HG03097 (cell line): ENCODE results near the gene MARCHF10.

Experiments used
- ATAC-seq: cut with Tn5 transposase; IDR thresholded peaks from one replicate; pipeline ENCODE4 v1.9.1; 2021; ENCODE audit not compliant: unreplicated experiment, low FRiP score

MARCHF10 gene

DNA sequence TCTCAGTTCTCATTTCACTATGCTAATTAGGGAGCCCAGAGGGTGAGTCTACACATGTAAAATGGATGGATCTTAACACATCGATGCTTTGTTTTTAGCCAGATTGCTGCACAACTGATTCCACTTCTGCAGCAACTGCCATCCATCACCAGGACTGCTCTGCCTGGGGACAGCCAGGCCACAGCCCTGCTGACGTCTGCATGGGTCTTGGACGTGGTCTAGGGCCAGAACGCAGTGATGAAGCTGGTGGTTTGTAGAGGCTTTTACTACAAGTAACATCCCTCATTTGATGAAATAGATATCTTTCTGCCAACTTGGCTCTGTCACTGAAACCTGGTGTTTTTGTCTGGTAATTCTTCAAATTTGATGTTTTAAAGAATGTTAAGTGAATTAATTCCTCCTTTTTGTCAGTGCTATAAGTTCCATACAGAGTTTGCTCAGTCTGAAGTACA is 50.6 kb downstream of the MARCHF10 start:
- ATAC-seq = no peak

DNA sequence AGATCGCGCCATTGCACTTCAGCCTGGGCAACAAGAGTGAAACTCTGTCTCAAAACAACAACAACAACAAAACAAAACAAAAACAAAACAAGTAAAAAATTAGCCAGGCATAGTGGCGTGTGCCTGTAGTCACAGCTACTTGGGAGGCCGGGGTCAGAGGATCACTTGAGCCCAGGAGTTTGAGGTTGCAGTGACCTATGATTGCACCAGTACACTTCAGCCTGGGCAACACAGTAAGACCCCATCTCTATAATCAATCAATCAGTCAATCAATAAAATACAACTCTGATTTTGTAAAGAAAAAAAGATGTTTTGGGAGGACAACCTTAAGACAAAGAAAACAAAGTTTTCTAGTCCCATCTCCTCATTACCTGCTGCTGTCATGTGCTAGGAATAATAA is 51.9 kb downstream of the MARCHF10 start:
- ATAC-seq = no peak

DNA sequence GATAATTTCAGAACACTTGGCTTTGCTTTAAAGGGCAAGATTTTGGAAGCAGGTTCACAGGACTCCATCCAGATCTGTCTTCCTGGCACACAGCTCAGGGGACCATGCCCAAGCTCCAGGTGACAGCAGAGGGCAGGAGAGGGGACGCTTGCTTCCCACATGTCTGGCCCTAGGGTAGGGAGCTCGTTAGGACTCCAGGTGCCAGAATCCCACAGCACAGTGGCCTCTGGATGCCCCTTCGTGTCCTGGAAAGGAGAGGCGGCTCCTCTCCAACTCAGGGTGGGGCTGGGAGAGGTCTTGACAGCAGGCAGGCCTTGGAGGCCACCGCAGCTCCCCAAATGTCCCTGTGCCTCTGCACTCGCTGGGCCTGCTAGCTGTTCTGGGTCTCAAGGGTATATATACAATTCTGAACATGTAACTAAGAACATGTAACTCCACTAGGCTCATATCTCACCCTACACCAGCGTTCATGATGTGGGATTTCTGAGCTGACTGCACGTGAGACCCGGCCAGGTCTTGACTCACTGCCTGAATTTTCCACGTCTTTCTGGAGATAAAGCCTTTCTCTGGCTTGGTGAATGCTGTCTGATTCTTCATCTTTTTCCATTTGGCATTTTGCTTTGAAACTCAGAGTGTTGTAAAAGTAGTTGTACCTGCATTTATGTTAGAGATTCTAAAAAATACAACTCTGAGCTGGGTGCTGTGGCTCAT is 52.8 kb downstream of the MARCHF10 start:
- no peak for ATAC-seq

DNA sequence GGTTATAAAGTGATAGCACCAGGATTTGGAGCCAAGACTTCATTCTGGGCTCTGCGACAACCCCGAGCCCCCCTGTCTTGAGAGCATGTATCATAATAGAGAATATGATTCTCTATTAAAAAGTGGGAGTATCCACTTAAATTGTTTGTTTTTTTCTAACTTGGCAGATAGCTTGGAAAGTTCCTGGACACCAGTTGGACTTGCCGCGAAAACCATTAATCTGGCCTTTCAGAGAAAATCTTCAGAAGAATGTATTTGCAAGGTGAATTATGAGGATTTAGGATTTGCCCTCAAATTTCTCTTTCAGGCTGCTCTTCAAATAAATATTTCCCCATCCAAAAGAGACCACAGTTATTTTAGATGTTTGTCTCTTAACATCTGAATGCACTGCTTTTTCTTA is 53.5 kb downstream of the MARCHF10 start:
- ATAC-seq = no peak

DNA sequence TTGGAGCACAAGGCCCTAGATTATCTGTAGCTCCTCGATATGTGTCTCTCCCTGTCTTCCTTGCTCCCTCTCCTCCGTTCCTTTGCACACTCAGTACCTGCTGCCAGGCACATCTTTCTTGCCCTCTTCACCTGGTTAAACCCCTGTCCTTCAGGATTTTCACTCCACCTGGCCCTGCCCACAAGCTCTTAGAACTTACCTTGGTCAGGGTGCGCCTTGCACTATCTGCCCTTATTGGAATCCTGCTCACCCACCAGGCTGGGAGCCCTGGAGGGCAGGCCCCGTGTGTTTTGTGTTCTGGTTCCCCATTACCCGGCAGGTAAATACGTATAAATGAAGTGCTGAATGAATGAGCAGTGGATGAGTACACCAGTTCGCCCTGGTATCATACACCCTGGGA is 54.6 kb downstream of the MARCHF10 start:
- ATAC-seq = no peak

DNA sequence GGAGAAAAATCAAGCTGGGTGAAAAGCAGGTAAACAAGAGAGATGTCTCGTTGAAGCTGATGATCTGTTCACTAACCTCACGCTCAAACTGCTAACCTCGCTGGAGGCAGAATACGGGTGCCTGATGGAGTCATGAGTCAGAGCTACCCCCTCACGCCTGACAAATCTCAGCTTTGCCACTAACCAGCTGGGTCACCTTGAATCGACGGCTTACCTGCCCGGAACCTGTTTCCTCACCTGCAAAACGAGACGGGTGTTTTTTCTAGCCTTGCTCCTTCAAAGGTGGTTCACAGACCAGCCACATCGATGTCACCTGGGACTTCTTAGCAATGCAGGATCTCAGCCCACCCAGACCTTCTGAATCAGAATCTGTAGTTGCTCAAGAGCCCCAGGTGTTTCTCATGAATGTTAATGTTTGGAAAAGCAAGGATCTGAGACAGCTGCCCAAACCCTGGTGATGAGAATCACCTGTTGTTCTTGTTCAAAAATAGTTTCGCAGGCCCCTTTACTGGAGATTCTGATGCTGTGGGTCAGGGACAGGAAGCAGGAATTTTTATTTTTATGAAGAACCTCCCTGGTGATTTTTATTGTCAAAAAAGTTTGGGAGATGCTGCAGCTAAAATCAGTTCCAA is 56.9 kb downstream of the MARCHF10 start:
- no peak for ATAC-seq

DNA sequence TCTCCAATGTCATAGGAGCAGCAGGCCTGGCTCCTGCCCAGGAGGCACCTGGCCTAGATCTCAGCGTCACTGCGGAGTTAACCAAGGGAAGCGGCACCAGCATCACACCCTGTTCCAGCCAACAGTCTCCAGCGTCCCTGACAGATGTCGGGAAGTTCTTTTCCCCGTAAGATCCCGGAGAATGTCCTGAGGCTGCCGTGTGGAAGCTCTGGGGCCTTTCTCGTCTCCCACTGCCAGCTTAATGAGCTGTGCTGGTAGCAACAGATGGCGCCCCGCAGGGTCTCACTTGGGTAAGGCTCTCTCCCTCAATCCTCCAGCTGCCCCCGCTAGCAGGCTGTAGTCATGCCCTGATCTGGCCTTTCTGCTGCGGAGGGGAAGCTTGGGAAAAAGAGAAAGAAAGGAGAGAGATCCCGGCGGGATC is 57.5 kb downstream of the MARCHF10 start:
- ATAC-seq = no peak

DNA sequence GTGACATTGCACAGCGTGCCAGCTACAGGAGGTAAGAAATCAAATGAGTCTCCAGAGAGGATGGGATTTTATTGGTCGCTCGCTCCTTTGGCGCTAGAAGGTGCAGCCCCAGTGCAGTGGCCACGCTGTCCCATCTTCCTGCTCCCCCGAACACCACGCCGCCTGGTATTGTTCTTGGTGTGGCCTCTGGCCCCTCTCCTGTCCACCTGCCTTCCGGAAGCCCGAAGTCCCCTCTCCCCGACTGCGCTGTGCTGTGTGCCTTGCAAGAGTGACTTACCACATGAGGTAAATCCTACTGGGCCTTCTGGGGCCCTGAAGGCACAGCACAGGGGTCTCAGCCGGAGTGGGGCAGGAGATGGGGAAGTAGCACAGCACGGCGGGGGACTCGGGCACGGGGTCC is 58.2 kb downstream of the MARCHF10 start:
- ATAC-seq = no peak

DNA sequence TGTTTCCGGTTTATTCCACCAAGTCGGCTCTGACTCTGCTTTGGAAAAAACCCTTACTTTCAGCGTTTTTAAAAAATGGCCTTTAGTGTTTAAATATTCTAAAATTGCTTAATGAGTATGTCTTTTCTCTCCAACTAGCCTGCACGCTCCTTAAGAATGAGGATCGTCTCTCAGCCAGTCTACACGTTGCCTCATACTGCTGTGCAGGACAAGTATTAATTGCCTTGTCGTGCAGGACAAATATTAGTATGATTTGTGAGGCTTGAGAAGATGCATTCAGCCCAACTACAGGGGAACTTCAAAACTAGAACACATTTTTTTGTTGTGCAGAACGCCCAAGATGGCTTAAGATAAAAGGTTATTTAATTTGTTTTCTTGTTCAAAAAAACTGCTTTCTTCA is 61.2 kb downstream of the MARCHF10 start:
- ATAC-seq = no peak

DNA sequence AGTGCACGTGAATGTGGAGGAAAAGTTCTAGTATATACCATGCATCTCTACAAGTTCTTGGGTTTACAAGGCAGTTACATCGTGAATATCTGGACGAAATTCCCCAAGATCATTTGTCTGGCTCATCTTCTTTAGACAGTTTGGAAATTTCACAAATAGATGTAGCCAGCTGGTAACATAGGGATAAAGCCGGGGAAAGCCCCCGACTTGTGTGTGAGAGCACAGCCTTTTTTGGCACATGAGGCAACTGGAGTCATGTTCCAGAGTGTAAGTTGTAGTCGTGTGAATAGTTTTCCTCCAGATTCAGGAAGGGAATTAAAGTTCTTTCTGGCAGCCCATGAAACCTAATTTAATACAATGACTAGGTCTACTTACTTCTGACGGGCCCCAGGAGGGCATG is 62.3 kb downstream of the MARCHF10 start:
- ATAC-seq = no peak

DNA sequence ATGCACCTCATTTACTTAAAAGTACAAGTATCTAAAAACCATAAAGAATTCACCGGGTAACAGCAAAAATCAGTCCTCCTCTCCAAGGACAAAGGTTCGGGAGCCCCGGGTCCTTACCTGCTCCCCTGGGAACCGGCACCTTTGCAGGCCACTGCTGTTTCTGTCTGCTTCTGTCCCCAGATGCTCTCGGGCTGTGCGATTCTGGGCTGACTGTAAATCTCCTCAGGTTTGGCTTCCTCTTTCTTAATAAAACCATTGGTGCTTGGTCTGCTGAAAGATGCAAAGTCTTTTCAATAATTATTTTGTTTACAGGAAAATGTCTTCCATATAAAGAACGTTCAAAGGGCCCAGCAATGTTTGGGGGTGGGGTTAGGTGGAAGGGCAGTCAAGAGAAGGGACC is 63.9 kb downstream of the MARCHF10 start:
- ATAC-seq = no peak

DNA sequence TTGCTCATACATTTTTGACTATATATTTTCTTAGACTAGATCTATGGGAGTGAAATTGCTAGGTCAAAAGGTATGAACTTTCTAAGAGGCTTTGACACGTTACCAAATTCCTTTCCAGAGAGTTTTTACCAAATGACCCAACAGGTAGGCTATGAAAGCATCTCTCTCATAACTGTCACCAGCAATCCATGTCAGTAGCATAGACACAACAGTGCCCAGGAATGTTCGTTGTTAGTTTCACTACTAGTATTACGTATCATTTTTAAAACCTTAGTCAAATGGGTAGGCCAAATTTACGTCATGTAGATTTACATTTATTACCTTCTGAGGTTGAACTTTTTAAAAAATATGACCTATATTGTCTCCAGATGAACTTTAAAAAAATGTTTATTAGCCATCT is 66.8 kb downstream of the MARCHF10 start:
- ATAC-seq = no peak

DNA sequence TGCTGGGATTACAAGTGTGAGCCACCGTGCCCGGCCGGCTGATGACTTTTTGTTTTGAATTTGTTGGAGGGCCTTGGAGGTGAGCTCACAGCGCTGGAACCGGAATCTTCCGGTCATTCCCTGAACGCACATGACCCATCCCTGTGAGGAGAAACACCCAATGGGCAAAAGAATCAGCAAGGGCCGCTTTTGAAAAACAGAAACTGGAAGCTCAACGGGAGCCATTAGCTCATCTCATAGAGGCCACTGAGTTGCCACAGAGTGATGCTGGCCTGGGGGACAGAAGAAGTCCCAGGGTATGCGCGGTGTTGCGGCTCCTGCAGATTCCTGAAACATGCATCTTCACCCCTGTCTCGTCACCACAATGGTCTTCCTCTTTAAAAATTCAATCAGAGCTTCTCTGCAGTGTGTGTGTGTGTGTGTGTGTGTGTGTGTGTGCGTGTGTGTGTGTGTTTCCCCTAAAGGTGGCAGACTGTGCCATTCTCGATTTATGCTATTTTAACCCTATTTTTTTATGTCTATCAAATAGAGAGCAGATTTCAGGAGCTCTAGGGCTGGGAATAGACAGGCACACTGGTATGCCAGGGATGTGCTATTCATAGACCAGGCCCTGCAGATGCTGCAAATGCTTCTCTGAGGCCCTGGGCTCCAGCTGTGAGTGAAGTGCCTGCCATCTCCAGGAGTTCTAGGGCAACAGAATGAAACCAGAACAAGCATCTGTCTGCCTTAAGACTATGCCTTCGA is 68.3 kb downstream of the MARCHF10 start:
- ATAC-seq = no peak

DNA sequence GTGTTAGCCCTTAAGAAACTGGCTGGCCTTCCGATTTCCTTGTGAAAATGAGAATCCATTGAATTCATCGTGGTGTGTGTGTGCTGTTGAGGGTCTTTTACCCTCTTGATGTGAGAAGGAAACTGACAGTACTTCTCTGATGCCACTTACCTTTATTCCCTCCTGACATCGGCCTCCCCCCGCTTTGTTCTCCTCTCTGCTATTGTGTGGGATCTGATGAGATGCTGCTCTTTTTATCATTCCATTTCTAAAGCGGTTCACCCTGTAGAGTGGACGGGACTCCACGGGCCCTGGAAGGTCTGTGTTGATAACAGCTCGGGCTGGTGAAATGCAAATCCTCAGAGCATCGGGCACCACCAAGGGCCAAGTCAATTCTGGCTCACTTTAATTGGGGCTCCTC is 69.8 kb downstream of the MARCHF10 start:
- no peak for ATAC-seq

DNA sequence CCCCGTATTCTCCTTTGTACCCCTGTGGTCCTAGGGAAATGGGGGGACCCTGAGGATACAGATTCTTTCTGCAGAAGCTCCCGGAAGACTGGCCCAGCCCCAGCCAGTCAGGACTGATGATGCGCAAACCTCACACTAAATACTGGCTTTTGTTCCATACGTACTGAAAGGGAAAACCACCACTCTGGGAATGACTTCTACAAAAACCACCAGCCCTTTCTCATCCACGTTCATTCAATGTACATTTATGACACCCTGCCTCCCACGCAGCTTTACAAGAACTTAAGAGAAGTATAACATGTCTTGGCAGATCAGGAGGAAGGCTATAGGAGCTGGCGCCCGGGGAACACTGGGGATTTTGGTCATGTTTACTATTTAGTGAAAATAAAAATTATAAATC is 70.6 kb downstream of the MARCHF10 start:
- no peak for ATAC-seq

DNA sequence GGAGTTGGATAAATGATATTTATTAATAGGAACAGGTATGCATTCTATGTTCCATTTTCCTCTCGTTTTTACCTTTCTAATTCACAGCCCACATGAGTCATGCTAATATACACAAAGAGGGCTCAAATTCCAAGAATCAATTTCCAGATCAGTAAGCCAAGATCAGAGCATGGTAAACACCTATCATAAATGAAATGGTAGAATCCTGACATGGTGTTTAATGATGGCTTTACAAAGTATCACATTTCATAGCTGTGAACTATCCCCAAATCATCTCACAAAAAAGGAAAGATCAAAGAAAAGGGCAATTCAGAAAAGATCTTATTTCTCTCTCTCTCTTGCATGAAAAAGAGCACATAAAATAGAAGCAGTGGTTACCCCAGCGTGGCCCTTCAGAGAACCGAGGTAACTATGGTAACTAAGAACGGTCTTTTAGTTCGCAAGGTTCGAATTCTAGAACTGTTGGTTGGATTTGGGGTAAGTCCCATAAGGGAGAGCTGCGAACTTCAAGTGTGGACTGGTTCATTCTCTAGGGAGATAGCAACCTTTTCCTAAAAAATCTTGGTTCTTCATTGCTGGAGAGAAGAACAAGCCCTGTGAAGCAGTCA is 73.0 kb downstream of the MARCHF10 start:
- no peak for ATAC-seq

DNA sequence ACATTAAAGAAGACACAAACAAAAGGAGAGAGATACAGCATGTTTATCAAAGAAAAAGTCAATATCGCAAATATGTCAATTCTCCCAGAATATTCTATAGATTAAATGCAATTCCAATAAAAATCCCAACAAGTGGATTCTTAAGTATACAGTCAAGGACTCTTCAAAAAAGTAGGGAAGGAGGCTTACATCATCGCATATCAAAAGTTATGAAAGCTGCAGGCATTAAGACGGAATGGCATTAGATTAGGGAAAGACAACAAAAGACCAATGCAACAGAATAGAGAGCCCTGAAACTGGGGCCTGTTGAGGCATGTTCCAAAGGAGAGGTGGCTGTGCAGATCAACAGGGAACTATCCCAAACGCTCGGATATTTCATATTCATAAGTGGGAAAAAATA is 76.0 kb downstream of the MARCHF10 start:
- ATAC-seq = no peak

DNA sequence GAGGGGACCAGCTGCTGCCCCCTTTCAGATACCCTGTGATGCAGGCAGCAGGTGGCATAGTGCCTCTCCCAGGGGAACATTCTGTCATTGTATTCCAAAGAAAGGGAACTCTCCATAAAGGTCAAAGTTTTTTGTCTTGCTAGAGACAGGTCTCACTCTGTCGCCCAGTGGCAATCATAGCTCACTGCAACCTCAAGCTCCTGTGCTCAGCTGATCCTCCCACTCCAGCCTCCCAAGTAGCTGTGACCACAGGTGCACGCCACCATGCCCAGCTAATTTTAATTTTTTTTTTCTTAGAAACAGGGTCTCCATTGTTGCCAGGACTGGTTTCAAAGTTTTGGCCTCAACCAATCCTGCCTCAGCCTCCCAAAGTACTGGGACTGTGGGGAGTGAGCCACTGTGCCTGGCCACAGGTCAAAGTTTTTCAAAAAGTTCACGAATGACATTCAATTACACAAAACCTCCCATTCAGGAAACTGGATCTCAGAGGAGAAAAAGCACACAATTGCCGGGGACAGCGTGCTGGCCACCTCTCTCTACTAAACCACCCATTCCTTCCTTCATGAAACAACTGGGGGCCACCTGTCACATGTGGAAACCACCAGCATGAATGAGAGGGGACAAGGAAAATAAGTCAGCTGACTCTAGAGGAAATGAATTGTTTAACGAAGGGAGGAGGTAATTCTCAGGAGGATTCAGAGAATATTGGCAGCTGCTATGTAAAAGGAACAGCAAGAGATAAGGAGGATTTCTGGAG is 80.0 kb downstream of the MARCHF10 start:
- ATAC-seq = no peak

DNA sequence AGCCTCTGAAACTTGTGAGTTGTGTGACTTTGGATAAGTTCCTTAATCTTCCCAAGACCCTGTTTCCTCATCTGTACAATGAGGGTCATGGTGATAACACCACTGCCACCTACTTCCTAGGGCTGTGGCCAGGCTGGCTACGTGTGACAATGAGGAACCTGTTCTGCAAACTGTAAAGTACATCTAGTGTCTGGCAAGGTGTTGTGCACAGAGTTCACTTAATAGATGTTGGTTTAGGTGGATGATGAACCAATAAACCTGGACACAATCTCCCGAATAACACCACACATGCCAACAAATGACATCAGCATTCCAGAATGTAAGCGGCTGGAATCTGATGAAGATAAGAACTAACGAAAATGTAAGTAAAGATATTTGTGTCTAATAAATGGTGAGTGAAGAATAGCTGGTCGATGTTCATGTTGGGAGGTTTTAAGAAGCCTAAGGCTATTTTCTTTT is 82.3 kb downstream of the MARCHF10 start:
- no peak for ATAC-seq

DNA sequence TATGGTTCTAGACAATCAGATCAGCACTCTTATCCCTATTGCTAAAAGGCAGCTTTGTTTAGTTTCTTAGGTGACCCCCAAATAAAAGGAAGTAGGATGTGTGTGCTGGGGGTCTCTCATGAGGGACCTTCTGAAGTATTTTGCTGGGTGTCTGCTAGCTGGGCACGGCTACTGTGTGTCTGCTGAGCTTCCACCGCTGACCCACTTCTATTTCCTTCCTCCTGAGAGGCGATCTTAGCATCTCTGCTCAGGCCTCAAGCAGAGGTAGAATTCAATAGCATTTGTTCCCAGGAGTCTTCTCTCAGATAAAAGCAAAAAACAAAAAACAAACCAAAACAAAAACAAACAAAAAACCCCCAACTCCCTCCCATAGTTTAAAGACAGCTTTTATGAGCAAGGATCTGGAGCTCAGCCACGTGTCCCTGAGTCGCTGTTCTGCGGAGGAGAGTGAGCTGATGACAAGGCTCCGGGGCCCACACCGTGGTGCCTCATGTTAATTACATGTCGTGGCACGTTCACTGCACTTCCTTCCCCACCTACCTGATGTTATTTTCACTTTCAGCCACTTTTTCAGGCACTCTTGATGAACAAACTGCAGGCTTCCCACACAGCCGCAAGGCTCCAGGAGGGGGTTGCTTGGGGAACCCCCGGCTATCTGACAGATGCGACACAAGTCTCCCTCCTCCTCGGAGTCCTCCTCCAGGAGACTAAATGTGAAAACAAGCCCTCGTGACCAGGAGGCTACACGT is 83.5 kb downstream of the MARCHF10 start:
- peak; percentile 95 for ATAC-seq
